ENCODE measurements around the gene SHISA7.

- no peak for TF ChIP-seq POLR2A (IDR thresholded peaks at IDR 0.05; ENCODE audit: low read length)
- no peak for TF ChIP-seq GATA1 (IDR thresholded peaks at IDR 0.05; ENCODE audit: low read depth, low read length)
These were observed 21.6 kb upstream of the SHISA7 start, which contains the start of gene C19orf85 for GRCh38 chr19:55464662-55465054.
